ENCODE measurements around the gene AFAP1.

- TF ChIP-seq CTCF (IDR thresholded peaks at IDR 0.05) (no peak), POLR2AphosphoS5 (IDR thresholded peaks at IDR 0.05; ENCODE audit: low read depth, low read length) (no peak), REST (IDR thresholded peaks at IDR 0.05; ENCODE audit: insufficient read depth in 1 of 2, low read depth in 2 of 2, low read length in 1 of 2) (no peak)
Measured at GRCh38 chr4:7872264-7872771, 67.3 kb downstream of the AFAP1 start.
